ENCODE results near the gene DTNA.

Gene DTNA

DNA sequence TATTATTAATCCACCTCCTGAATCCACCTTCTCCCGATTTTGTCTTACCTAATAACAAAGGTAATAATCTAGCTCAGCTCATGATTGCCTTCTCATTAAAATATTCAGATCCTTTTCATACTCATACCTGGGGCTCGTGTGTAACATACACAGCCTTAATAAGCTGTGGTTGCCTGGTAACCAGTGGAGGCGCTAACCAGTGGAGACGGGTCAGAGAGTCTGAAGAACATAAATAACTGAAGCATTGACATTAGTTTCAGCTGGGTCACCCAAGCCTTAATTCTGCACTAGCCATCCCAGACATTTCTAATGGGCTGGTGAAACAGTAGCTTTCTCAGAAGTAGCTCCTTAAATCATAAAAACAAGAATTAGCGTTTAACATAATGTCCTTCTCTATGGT lies 14.8 kb upstream of the DTNA start:
- Histone ChIP-seq H3K4me3 (ENCODE audit: insufficient read length, low read depth) (no peak overlapping the region), H3K4me1 (ENCODE audit: insufficient read depth, insufficient read length) (no peaks in the 10 kb centered on the region), H3K36me3 (ENCODE audit: insufficient read depth, insufficient read length, low read length) (no peaks in the 10 kb centered on the region), H3K27me3 (ENCODE audit: insufficient read depth, insufficient read length) (no peaks in the 10 kb centered on the region), H3K9me3 (ENCODE audit: insufficient read depth, low read length) (no peaks in the 10 kb centered on the region; the same call in none of the 2 replicates), H3K9ac (ENCODE audit: insufficient read length, low read depth) (no peak overlapping the region)
- no peak for DNase-seq (ENCODE audit: low read depth, low spot score)
- TF ChIP-seq ZNF274 (IDR thresholded peaks at IDR 0.05; ENCODE audit: low read depth, low read length) (no peak), SUZ12 (IDR thresholded peaks at IDR 0.05; ENCODE audit: extremely low read depth, insufficient read depth, insufficient read length) (no peak), YY1 (IDR thresholded peaks at IDR 0.05; ENCODE audit: insufficient read depth, insufficient read length) (no peak)

DNA sequence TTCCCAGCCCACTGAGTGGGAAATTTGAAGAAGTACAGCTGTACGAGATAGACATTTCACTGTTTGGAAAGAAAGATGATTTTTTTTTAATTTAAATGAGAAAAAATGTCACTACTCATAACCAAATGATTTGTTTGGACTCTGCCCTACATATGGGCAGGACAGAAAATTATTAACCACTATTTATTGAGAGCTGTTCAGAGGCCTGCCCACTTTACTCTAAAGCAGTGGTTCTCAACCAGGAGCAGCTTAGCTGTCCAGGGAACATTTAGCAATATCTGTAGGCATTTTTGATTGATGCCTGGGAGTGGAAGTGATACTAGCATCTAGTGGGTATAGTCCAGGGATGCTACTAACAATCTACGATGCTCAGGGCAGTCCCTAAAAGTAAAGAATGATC lies 13.4 kb upstream of the DTNA start:
- no peak for DNase-seq (ENCODE audit: low read depth, low spot score)
- Histone ChIP-seq H3K36me3 (ENCODE audit: insufficient read depth, insufficient read length, low read length) (no peaks in the 10 kb centered on the region), H3K4me3 (ENCODE audit: insufficient read length, low read depth) (no peak overlapping the region), H3K4me1 (ENCODE audit: insufficient read depth, insufficient read length) (no peaks in the 10 kb centered on the region), H3K9me3 (ENCODE audit: insufficient read depth, low read length) (no peaks in the 10 kb centered on the region), H3K9ac (ENCODE audit: insufficient read length, low read depth) (no peak overlapping the region), H3K27me3 (ENCODE audit: insufficient read depth, insufficient read length) (no peaks in the 10 kb centered on the region)
- no peak for TF ChIP-seq SUZ12 (IDR thresholded peaks at IDR 0.05; ENCODE audit: extremely low read depth, insufficient read depth, insufficient read length)
- no peak for TF ChIP-seq YY1 (IDR thresholded peaks at IDR 0.05; ENCODE audit: insufficient read depth, insufficient read length)
- no peak for TF ChIP-seq ZNF274 (IDR thresholded peaks at IDR 0.05; ENCODE audit: low read depth, low read length)

DNA sequence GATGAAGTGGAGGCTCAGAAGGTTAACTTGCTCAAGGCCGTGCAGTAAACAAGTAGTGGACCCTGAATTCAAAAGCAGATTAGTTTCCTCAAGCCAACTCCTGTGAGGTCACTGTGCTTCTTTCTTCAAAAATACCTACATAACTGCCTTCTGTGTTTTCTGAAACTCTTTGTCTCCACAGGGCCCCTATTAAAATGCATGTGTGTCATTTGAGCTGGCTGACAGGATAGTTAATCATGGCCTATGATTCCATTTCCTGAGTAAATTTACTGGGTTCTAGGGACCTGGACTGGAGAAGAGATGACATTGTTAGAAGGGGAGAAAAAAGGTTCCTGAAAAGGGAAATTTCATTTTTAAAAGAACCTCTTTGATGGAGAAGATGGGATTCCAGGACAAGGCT lies 12.9 kb upstream of the DTNA start:
- Histone ChIP-seq H3K4me3 (ENCODE audit: insufficient read length, low read depth) (no peak overlapping the region), H3K27me3 (ENCODE audit: insufficient read depth, insufficient read length) (no peaks in the 10 kb centered on the region), H3K9me3 (ENCODE audit: insufficient read depth, low read length) (no peaks in the 10 kb centered on the region), H3K36me3 (ENCODE audit: insufficient read depth, insufficient read length, low read length) (no peaks in the 10 kb centered on the region), H3K9ac (ENCODE audit: insufficient read length, low read depth) (no peak overlapping the region), H3K4me1 (ENCODE audit: insufficient read depth, insufficient read length) (no peaks in the 10 kb centered on the region)
- no peak for DNase-seq (ENCODE audit: low read depth, low spot score)
- no peak for TF ChIP-seq YY1 (IDR thresholded peaks at IDR 0.05; ENCODE audit: insufficient read depth, insufficient read length)
- TF ChIP-seq ZNF274 (IDR thresholded peaks at IDR 0.05; ENCODE audit: low read depth, low read length): no peak
- TF ChIP-seq SUZ12 (IDR thresholded peaks at IDR 0.05; ENCODE audit: extremely low read depth, insufficient read depth, insufficient read length): no peak

DNA sequence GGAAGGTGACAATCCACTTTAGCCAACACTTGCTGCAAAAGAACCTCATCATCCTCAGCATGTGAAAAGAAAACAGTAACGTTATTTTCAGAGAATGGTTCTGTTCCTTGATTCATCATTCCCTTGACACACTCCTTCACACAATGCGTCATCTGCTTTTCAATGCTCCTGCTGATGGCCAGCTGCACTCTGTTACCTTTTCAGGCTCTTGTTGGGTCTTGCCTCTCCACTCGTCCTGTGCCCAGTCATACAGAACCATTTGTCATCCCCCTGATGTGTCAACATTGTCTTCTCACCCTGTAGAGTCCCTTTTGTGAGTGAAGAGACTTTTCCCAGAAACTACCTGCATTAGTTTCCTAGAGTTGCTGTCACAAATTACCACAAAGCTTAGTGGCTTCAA lies 12.2 kb upstream of the DTNA start:
- H3K4me1 ChIP-seq (ENCODE audit: insufficient read depth, insufficient read length): no peaks in the 10 kb centered on the region
- H3K9ac ChIP-seq (ENCODE audit: insufficient read length, low read depth): no peak overlapping the region
- H3K36me3 ChIP-seq (ENCODE audit: insufficient read depth, insufficient read length, low read length): no peaks in the 10 kb centered on the region
- H3K27me3 ChIP-seq (ENCODE audit: insufficient read depth, insufficient read length): no peaks in the 10 kb centered on the region
- DNase-seq (ENCODE audit: low read depth, low spot score): no peak
- TF ChIP-seq SUZ12 (IDR thresholded peaks at IDR 0.05; ENCODE audit: extremely low read depth, insufficient read depth, insufficient read length) (no peak), YY1 (IDR thresholded peaks at IDR 0.05; ENCODE audit: insufficient read depth, insufficient read length) (no peak), ZNF274 (IDR thresholded peaks at IDR 0.05; ENCODE audit: low read depth, low read length) (no peak)
- no peaks in the 10 kb centered on the region for H3K9me3 ChIP-seq (ENCODE audit: insufficient read depth, low read length)
- H3K4me3 ChIP-seq (ENCODE audit: insufficient read length, low read depth): no peak overlapping the region

DNA sequence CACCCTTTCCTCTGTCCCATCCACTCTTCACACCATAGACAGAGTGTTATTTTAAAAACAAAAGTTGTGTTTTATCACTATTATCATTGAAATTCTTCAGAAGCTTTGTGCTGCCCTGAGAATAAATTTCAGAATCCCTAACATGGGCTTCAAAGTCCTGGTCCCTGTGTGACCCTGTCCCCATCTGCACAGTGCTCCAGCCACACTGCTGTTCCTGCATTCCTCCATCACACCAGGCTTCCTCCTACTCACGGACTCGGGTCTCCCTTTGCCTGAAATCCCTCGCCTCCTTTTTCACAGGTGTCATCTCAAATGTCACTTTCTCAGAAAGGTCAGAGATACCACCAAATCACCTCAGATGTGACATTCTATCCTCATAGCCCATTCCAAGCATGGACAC lies 8.2 kb upstream of the DTNA start:
- Histone ChIP-seq H3K4me1 (ENCODE audit: insufficient read depth, insufficient read length) (no peaks in the 10 kb centered on the region), H3K9me3 (ENCODE audit: insufficient read depth, low read length) (no peaks in the 10 kb centered on the region), H3K4me3 (ENCODE audit: insufficient read length, low read depth) (no peak overlapping the region), H3K27me3 (ENCODE audit: insufficient read depth, insufficient read length) (no peaks in the 10 kb centered on the region), H3K9ac (ENCODE audit: insufficient read length, low read depth) (no peak overlapping the region), H3K36me3 (ENCODE audit: insufficient read depth, insufficient read length, low read length) (no peaks in the 10 kb centered on the region)
- no peak for DNase-seq (ENCODE audit: low read depth, low spot score)
- no peak for TF ChIP-seq ZNF274 (IDR thresholded peaks at IDR 0.05; ENCODE audit: low read depth, low read length)
- no peak for TF ChIP-seq YY1 (IDR thresholded peaks at IDR 0.05; ENCODE audit: insufficient read depth, insufficient read length)
- no peak for TF ChIP-seq SUZ12 (IDR thresholded peaks at IDR 0.05; ENCODE audit: extremely low read depth, insufficient read depth, insufficient read length)

DNA sequence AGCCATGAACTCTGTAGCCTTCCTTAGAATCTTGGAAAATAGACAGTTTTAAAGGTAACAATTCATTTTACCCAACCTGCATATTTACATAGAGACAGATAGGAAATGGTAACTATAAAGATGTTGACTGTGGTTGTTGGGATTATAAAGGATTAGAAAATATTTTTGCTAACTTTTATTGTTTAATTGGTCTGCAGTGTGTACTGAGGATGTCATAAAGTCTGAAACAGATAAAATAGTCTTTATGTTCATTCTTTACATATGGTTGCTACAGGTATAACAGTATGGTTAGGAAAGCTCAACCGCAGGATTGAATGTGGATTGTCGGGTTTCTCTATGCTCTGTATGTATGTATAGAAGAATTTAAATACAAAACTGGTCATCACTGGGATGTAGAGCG lies 7.3 kb upstream of the DTNA start:
- no peak for DNase-seq (ENCODE audit: low read depth, low spot score)
- Histone ChIP-seq H3K4me3 (ENCODE audit: insufficient read length, low read depth) (no peak overlapping the region), H3K9ac (ENCODE audit: insufficient read length, low read depth) (no peak overlapping the region)

DNA sequence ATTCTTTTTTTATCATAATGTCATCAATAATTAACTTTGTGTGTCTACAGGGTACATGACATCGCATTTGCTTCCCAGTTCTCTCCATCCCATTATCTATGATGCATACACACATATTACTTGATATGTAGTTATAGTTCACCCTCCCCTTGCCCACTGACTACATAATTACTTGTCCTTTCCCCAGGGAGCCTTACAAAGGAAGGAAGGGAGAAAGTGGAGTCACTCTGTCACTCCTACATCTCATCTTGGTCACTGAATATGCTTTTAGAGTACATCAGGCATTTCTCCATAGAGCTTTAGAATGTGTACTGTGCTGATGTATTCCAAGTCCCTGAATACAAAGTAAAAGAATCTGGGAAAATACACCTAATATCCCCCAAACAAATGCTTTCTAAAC lies 6.0 kb upstream of the DTNA start:
- no peaks in the 10 kb centered on the region for H3K27me3 ChIP-seq (ENCODE audit: insufficient read depth, insufficient read length)
- no peak overlapping the region for H3K9ac ChIP-seq (ENCODE audit: insufficient read length, low read depth)
- no peak for DNase-seq (ENCODE audit: low read depth, low spot score)
- no peaks in the 10 kb centered on the region for H3K36me3 ChIP-seq (ENCODE audit: insufficient read depth, insufficient read length, low read length)
- TF ChIP-seq SUZ12 (IDR thresholded peaks at IDR 0.05; ENCODE audit: extremely low read depth, insufficient read depth, insufficient read length) (no peak), ZNF274 (IDR thresholded peaks at IDR 0.05; ENCODE audit: low read depth, low read length) (no peak), YY1 (IDR thresholded peaks at IDR 0.05; ENCODE audit: insufficient read depth, insufficient read length) (no peak)
- H3K9me3 ChIP-seq (ENCODE audit: insufficient read depth, low read length): no peaks in the 10 kb centered on the region
- no peaks in the 10 kb centered on the region for H3K4me1 ChIP-seq (ENCODE audit: insufficient read depth, insufficient read length)
- no peak overlapping the region for H3K4me3 ChIP-seq (ENCODE audit: insufficient read length, low read depth)

More for the DNA sequence above, 7.3 kb upstream of the DTNA start:
- TF ChIP-seq YY1 (IDR thresholded peaks at IDR 0.05; ENCODE audit: insufficient read depth, insufficient read length) (no peak), ZNF274 (IDR thresholded peaks at IDR 0.05; ENCODE audit: low read depth, low read length) (no peak), SUZ12 (IDR thresholded peaks at IDR 0.05; ENCODE audit: extremely low read depth, insufficient read depth, insufficient read length) (no peak)
- no peaks in the 10 kb centered on the region for H3K9me3 ChIP-seq (ENCODE audit: insufficient read depth, low read length)
- H3K36me3 ChIP-seq (ENCODE audit: insufficient read depth, insufficient read length, low read length): no peaks in the 10 kb centered on the region
- no peaks in the 10 kb centered on the region for H3K27me3 ChIP-seq (ENCODE audit: insufficient read depth, insufficient read length)
- H3K4me1 ChIP-seq (ENCODE audit: insufficient read depth, insufficient read length): no peaks in the 10 kb centered on the region

DNA sequence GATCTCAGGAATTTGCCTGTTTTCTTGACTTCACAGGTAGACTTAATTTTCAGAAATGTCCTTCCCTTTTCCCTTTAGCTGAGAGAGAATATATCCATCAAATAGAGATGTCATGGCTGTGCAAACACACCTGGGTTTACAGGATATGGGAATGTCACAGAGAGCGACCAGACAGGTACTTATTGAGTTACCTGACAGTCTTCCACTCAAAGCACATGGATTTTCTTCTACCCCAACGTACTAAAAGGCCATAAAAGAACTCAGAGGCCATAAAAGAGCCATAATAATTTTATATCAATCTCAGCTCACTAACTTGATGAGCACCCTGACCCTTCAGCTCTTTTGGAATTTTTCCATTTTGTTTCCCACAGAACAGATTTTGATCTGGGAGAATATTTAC lies 5.3 kb upstream of the DTNA start:
- no peaks in the 10 kb centered on the region for H3K4me1 ChIP-seq (ENCODE audit: insufficient read depth, insufficient read length)
- TF ChIP-seq ZNF274 (IDR thresholded peaks at IDR 0.05; ENCODE audit: low read depth, low read length) (no peak), YY1 (IDR thresholded peaks at IDR 0.05; ENCODE audit: insufficient read depth, insufficient read length) (no peak), SUZ12 (IDR thresholded peaks at IDR 0.05; ENCODE audit: extremely low read depth, insufficient read depth, insufficient read length) (no peak)
- no peak for DNase-seq (ENCODE audit: low read depth, low spot score)
- no peak overlapping the region for H3K9ac ChIP-seq (ENCODE audit: insufficient read length, low read depth)
- H3K36me3 ChIP-seq (ENCODE audit: insufficient read depth, insufficient read length, low read length): no peaks in the 10 kb centered on the region
- no peak overlapping the region for H3K4me3 ChIP-seq (ENCODE audit: insufficient read length, low read depth)
- H3K27me3 ChIP-seq (ENCODE audit: insufficient read depth, insufficient read length): no peaks in the 10 kb centered on the region
- no peaks in the 10 kb centered on the region for H3K9me3 ChIP-seq (ENCODE audit: insufficient read depth, low read length)
